Endothelial cell of umbilical vein (primary cell): Measurements from ENCODE around the gene RGS6. TPM values are rescaled to one million over a fixed set of nuclear protein-coding genes. Genes with fewer than 3 reads are reported as not detected.

Source experiments
- BruUV-seq: library from RNA; stranded (reverse); fragments of 400-500 nt; replicated peaks from 2 replicates; lab custom pipeline; 2021; lab: Mats Ljungman, UMichigan
- CTCF ChIA-PET: fragments of 300-600, 350-600 bp; sonication (Branson Sonifier 250); formaldehyde crosslinking; loops from one replicate; lab custom pipeline; 2021; ENCODE audit warnings: antibody characterized with exemption, inconsistent platforms; lab: Charles Lee
- POLR2A ChIA-PET: fragments of 300-600, 350-600 bp; sonication (Branson Sonifier 250); formaldehyde crosslinking; loops from one replicate; lab custom pipeline; 2021; ENCODE audit warnings: antibody characterized with exemption, inconsistent platforms; lab: Charles Lee
- DNase-seq: peaks from one replicate; pipeline ENCODE4 v3.0.0-alpha.2; 2011; ENCODE audit warnings: low read depth, low spot score
- FAIRE-seq: peaks from 2 replicates; lab custom pipeline; 2011; peaks lifted over from hg19 to GRCh38; lab: Jason Lieb, UNC
- H2AFZ ChIP-seq: 2 replicates; pipeline ENCODE4 v1.6.0; 2012; ENCODE audit warnings: low read depth, low read length, control low read depth, inconsistent platforms
- H3K27ac ChIP-seq: 2 replicates; pipeline ENCODE4 v1.5.1; 2011; ENCODE audit warnings: low read depth, mild to moderate bottlenecking, control low read depth, low read length, moderate library complexity; ENCODE audit not compliant: insufficient read depth
- H3K27me3 ChIP-seq, 2 experiments: 2 replicates each; pipeline versions ENCODE4 v1.6.0 to v1.6.1; 2011; ENCODE audit warnings: low read length in 2 of 2, mixed read lengths in 1 of 2; ENCODE audit not compliant: control insufficient read depth in 2 of 2, insufficient read depth in 2 of 2
- H3K36me3 ChIP-seq, 2 experiments: 2 replicates in 1 of 2; 3 replicates in 1 of 2; pipeline ENCODE4 v1.5.1; 2011; ENCODE audit warnings: low read length in 2 of 2, mild to moderate bottlenecking in 1 of 2, moderate library complexity in 1 of 2; ENCODE audit not compliant: control insufficient read depth in 2 of 2, insufficient read depth in 2 of 2; ENCODE audit errors: extremely low read depth in 1 of 2
- H3K4me1 ChIP-seq: 3 replicates; pipeline ENCODE4 v1.5.1; 2011; ENCODE audit warnings: mild to moderate bottlenecking, low read length; ENCODE audit not compliant: control insufficient read depth, insufficient read depth; ENCODE audit errors: extremely low read depth
- H3K4me2 ChIP-seq: 2 replicates; pipeline ENCODE4 v1.6.1; 2011; ENCODE audit warnings: low read length, control low read depth, mixed read lengths; ENCODE audit not compliant: insufficient read depth
- H3K4me3 ChIP-seq, 3 experiments: fragments of 200-600 bp in 1 of 3; sonication (generic), shearing (Covaris generic) in 1 of 3; replicated peaks in 1 of 3; 2 replicates each; pipeline ENCODE4 v1.5.1; 2011 to 2016; ENCODE audit warnings: control low read depth in 3 of 3, low read length in 3 of 3, mild to moderate bottlenecking in 2 of 3, inconsistent platforms in 1 of 3, low read depth in 1 of 3, moderate library complexity in 1 of 3; ENCODE audit not compliant: insufficient read depth in 1 of 3
- H3K79me2 ChIP-seq: 2 replicates; pipeline ENCODE4 v1.6.0; 2012; ENCODE audit warnings: low read length, inconsistent platforms; ENCODE audit not compliant: control insufficient read depth, insufficient read depth
- H3K9ac ChIP-seq: replicated peaks from 2 replicates; pipeline ENCODE3; 2011; ENCODE audit warnings: low read length, control low read depth; ENCODE audit not compliant: insufficient read depth; ENCODE audit errors: extremely low read depth
- H3K9me1 ChIP-seq: replicated peaks from 3 replicates; pipeline ENCODE4 v1.6.0; 2011; ENCODE audit warnings: mild to moderate bottlenecking, low read length; ENCODE audit not compliant: control insufficient read depth, insufficient read depth; ENCODE audit errors: extremely low read depth
- H3K9me3 ChIP-seq: replicated peaks from 2 replicates; pipeline ENCODE4 v1.5.1; 2012; ENCODE audit warnings: low read length, inconsistent platforms; ENCODE audit not compliant: control insufficient read depth, insufficient read depth
- H4K20me1 ChIP-seq: replicated peaks from 2 replicates; pipeline ENCODE3; 2011; ENCODE audit warnings: mild to moderate bottlenecking, low read length; ENCODE audit not compliant: control insufficient read depth, insufficient read depth; ENCODE audit errors: extremely low read depth
- CTCF ChIP-seq, 2 donors: IDR thresholded peaks; 1 replicate in 1 of 2; 2 replicates in 1 of 2; pipeline ENCODE4 v1.5.1; 2011; ENCODE audit warnings: low read length in 2 of 2, mild to moderate bottlenecking in 2 of 2, moderate library complexity in 2 of 2, control low read depth in 1 of 2, inconsistent platforms in 1 of 2, low read depth in 1 of 2; ENCODE audit not compliant: insufficient read depth in 1 of 2; ENCODE audit errors: extremely low read depth in 1 of 2
- EZH2 ChIP-seq: IDR thresholded peaks from 2 replicates; pipeline ENCODE4 v1.6.1; 2012; ENCODE audit warnings: borderline replicate concordance, low read depth, mild to moderate bottlenecking, moderate library complexity, low read length, inconsistent platforms; ENCODE audit not compliant: severe bottlenecking
- FOS ChIP-seq: IDR thresholded peaks from 2 replicates; pipeline ENCODE4 v1.6.1; 2011; ENCODE audit warnings: mild to moderate bottlenecking, low read length, moderate library complexity, borderline replicate concordance; ENCODE audit not compliant: insufficient read depth
- GATA2 ChIP-seq: IDR thresholded peaks from 2 replicates; pipeline ENCODE4 v1.7.0; 2011; ENCODE audit warnings: low read depth, mild to moderate bottlenecking, moderate library complexity, mixed read lengths, low read length; ENCODE audit not compliant: insufficient read length, insufficient read depth
- JUN ChIP-seq: IDR thresholded peaks from 2 replicates; pipeline ENCODE4 v1.6.1; 2011; ENCODE audit warnings: borderline replicate concordance, low read depth; ENCODE audit not compliant: insufficient read length, insufficient read depth
- MAX ChIP-seq: IDR thresholded peaks from 2 replicates; pipeline ENCODE4 v1.6.1; 2011; ENCODE audit not compliant: insufficient read depth, insufficient read length
- MYC ChIP-seq: IDR thresholded peaks from one replicate; pipeline ENCODE4 v1.6.1; 2011; ENCODE audit warnings: mild to moderate bottlenecking, low read depth, low read length
- POLR2A ChIP-seq: IDR thresholded peaks from 2 replicates; pipeline ENCODE4 v1.6.1; 2012; ENCODE audit warnings: low read depth, mild to moderate bottlenecking, control low read depth, low read length
- POLR2AphosphoS5 ChIP-seq: IDR thresholded peaks from 2 replicates; pipeline ENCODE4 v1.6.1; 2012; ENCODE audit warnings: low read depth, mild to moderate bottlenecking, control low read depth, low read length, moderate library complexity; ENCODE audit not compliant: insufficient read depth
- dilution Hi-C: fragments of 300-500 bp; cut with MboI; formaldehyde crosslinking; loops from one replicate; pipeline ENCODE4 v1.15.0; 2019; ENCODE audit warnings: low sequenced_read_pairs; ENCODE audit not compliant: extremely low pct_ligation_motif_present
- intact Hi-C: fragments of 100-400 bp; cut with micrococcal nuclease; formaldehyde crosslinking; loops from one replicate; pipeline ENCODE4 v1.10.0; 2022
- polyA plus RNA-seq, 4 experiments: library from polyadenylated mRNA; depleted of rRNA in 3 of 4; stranded (reverse) in 3 of 4; unstranded in 1 of 4; fragments of >200 nt; gene quantifications; 2 replicates each; pipeline versions ENCODE4 v1.2.1 to v1.2.3, GENCODE V29; 2011 to 2012; ENCODE audit warnings: missing spikeins in 1 of 4
- total RNA-seq: library from RNA; stranded (reverse); gene quantifications from 2 replicates; pipeline ENCODE4 v1.2.3, GENCODE V29; 2021

RGS6 gene
- total and polyA plus RNA-seq, 2 donors (not counting 3 experiments of a cell fraction or from before 2014, with no cell fraction given) = not detected

- TF ChIP-seq JUN = no peak
- TF ChIP-seq GATA2 = no peak
- no peak for TF ChIP-seq POLR2A
- no peak for TF ChIP-seq EZH2
- TF ChIP-seq POLR2AphosphoS5 = no peak
- TF ChIP-seq MAX = no peak
- TF ChIP-seq FOS = no peak
- TF ChIP-seq CTCF (IDR thresholded peaks at IDR 0.05; ENCODE audit: extremely low read depth in 1 of 2, insufficient read depth in 1 of 2, low read depth in 1 of 2, low read length in 2 of 2) = no peak
- TF ChIP-seq MYC = no peak
- H3K27me3 ChIP-seq = no peaks in the 10 kb centered on the region
- no peak for DNase-seq
- H3K36me3 ChIP-seq = no peaks in the 10 kb centered on the region
- dilution Hi-C loops (no loop called here), intact Hi-C loops (no loop called here)
- ChIA-PET POLR2A (no interaction called here), CTCF (no interaction called here)
- no TSS peak for BruUV-seq
- no peak overlapping the region for H3K4me2 ChIP-seq
- peaks cover 1% of the 10 kb centered on the region for H3K9me3 ChIP-seq
- H3K4me3 ChIP-seq = no peak overlapping the region
- no peaks in the 10 kb centered on the region for H3K4me1 ChIP-seq
- no peak overlapping the region for H2AFZ ChIP-seq
- FAIRE-seq = no peak
- H3K79me2 ChIP-seq = no peaks in the 10 kb centered on the region
- no peaks in the 10 kb centered on the region for H4K20me1 ChIP-seq
- no peak overlapping the region for H3K27ac ChIP-seq
- no peaks in the 10 kb centered on the region for H3K9me1 ChIP-seq
- no peak overlapping the region for H3K9ac ChIP-seq
These were observed 38.0 kb downstream of the RGS6 start for GRCh38 chr14:71970272-71970671.
